T-helper 2 cell (primary cell): ENCODE results near the gene SLC9A9.

Experiments
- DNase-seq, 5 experiments: peaks; one replicate each; pipeline versions ENCODE4 v3.0.0 to v3.0.0-alpha.2; 2012 to 2022

SLC9A9 gene

DNA sequence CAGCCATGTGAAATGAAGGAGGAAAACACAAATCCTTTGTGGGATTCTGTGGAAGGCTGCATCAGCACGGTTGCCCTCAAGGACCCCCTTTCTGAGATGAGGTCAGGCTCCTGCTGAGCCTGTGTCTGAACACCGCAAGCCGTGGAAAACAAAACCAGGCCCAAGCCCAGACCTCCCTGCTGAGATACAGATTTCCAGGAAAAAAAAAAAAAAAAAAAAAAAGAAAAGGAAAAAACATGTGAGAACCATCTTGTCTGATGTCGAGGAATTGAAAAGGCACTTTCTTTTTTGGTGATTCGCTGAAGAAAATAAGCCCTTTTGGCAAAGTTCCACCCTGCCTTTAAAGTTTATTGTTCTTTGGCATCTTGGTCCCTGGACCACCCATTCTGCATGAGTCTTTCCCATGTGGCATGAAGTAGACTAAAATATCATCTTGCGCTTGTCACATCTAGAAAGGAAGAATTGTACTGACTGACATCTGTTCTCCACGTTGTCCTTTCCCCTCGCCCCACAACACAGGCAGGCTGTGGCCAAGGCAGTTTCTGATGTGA, 611.1 kb downstream of the SLC9A9 start:
- no peak for DNase-seq

- DNase-seq, result no peak
Measured at GRCh38 chr3:143236226-143236964, 611.9 kb downstream of the SLC9A9 start.

GRCh38 chr3:143235614-143236204, 612.6 kb downstream of the SLC9A9 start:
- no peak for DNase-seq

GRCh38 chr3:143234526-143234925, 613.7 kb downstream of the SLC9A9 start:
- DNase-seq, result no peak

DNA sequence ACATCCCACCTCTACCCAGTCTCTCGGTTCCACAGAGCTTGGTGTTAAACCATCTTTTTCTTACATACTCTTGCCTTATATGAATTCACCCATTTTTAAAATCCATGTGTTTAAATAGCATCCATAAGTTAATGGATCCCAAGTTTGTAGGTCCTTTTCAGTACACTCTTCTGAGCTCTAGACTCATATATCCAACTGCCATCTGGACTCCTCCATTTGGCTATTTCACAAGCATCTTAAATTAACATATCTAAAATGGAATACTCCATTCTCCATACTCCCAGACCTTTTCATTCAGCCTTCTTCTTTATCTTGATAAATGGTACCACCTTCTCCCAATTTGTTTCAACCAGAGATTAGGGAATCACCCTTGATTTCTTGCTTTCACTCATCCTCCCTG, 615.3 kb downstream of the SLC9A9 start:
- no peak for DNase-seq

DNA sequence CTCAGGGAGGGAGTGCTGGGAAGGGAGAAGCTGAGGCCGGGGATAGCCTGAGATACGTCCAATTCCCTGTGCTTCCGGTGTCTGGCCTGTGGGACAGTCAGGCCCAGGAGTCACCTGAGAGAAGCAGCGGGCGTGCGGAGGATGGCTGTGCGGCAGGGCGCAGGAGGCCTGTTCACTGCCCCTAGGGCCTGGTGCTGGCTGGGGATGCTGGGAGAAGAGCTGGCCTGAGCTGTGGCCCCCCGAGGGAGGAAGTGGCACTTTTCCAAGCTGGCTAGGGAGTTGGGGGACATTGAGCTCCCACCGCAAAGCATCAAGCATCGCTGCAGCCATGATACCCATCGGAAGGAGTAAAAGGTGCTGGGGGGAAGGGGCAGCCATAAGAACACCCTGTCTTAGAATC, 619.9 kb downstream of the SLC9A9 start:
- DNase-seq, result no peak

DNA sequence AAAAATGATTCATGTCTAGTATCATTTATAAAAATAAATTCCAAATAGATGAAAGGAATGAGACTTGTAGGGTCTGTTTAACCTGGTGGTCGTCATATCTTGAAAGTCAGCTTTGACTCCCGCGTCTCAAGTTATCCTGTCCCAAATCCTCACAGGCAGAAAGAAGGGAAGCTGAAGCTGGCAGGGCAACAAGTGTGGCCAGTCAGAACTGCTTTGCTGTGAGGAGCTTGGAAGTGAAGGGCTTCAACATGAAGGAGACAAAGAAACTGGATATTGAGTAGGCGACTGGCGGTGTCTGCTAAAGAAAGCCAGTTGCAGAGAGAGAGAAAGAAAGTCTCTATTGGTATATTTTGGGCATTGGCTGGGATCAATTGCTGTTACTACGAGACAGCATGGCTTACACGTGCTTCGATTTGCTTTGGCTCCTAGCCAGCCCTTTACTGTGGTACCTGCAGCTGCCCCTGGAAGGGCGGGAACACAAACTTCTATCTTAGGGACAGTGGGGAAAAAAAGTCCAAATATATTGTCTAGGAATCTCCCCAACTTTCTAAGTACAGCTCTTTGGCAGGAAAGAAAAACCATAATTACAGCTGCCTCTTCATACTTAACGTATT, 621.5 kb downstream of the SLC9A9 start:
- DNase-seq, result no peak

DNA sequence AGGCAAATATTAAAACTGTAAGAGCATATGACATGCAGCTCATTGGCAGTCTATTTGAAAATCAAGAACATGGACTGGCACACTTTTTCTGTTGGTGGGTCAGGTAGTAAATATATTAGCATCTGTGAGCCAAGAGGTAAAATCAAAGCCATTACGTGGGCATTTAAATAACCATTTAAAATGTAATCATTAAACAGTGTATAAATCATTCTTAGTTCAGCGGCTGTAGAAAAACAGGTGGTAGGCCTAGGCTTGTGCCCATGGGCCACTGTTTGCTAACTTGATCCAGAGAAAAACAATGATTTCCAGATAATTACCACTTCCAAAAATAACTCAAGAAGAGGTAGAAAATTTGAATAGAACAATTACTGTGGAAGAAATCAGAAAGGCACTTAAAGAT, 623.6 kb downstream of the SLC9A9 start:
- no peak for DNase-seq

- DNase-seq, result no peak
Measured at GRCh38 chr3:143222981-143223380, 625.3 kb downstream of the SLC9A9 start.

DNA sequence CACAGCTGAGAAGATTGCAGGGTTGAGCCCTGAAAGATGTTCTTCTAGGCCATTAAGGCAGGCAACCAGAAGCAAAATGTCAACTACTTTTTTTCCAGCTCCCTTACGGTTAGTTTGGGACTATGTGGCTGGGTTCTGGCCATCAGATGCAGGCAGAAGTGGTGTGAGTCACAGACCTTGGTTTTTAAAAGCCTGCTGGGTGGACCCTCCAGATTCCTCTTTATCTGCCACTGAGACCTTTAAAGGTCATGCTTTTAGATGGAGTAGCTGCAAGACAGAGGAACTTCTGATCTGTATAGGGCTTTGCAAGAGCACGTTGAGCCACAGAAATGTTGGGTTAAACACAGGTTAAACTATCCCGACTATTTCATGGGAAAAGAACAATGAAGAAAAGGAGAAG, 625.8 kb downstream of the SLC9A9 start:
- no peak for DNase-seq

- DNase-seq, result no peak
Measured at GRCh38 chr3:143221446-143221845, 626.8 kb downstream of the SLC9A9 start.

DNA sequence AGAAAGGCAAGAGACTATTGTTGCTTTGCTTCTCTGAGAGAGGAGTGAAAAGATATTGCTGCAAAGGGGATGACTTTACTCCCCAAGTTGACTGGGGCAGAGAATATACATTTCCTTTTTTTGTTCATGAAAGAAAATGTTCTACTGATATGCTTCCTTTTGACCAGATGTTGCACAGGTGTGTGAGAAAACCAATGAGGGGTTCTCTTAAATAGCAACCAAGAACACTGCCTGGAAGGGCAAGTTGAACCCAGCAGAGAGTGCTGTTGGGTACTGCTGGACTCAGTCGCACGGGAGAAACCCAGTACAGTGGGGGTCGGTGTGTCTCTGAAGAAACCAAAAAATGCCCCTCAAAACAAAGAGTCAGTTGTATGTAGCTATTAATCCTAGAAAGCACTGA, 627.5 kb downstream of the SLC9A9 start:
- DNase-seq, result no peak

GRCh38 chr3:143218166-143218835, 630.0 kb downstream of the SLC9A9 start:
- DNase-seq, result no peak

GRCh38 chr3:143217283-143217682, 631.0 kb downstream of the SLC9A9 start:
- no peak for DNase-seq

- no peak for DNase-seq
Measured at GRCh38 chr3:143216709-143217182, 631.5 kb downstream of the SLC9A9 start.
